HepG2 (cell line): ENCODE measurements around the gene ROBO3. TPM values are rescaled to one million over a fixed set of nuclear protein-coding genes. Genes with fewer than 3 reads are reported as not detected.
A peak's percentile ranks its signal among the peaks of the same experiment; 100 is the strongest.

Experiments
- ELF3 ChIP-seq: IDR thresholded peaks from 2 replicates; pipeline ENCODE4 v1.6.1; 2016; ENCODE audit warnings: missing genetic modification reagents, missing compliant biosample characterization
- FOXA1 ChIP-seq, 2 experiments: fragments of 450-650 bp in 1 of 2; sonication (generic) in 1 of 2; formaldehyde crosslinking in 1 of 2; IDR thresholded peaks; 2 replicates each; pipeline versions ENCODE4 v1.4.0 to v1.6.1; 2016 to 2020; ENCODE audit warnings: missing genetic modification reagents in 1 of 2
- FOXA3 ChIP-seq: IDR thresholded peaks from 2 replicates; pipeline ENCODE4 v1.6.1; 2016; ENCODE audit warnings: missing genetic modification reagents, missing compliant biosample characterization
- HNRNPL ChIP-seq: fragments of 200-400 bp; formaldehyde crosslinking; IDR thresholded peaks from 2 replicates; pipeline ENCODE4 v1.6.1; 2017; ENCODE audit warnings: mild to moderate bottlenecking, low read depth, low read length
- MEF2D ChIP-seq: sonication (generic); formaldehyde crosslinking; IDR thresholded peaks from 2 replicates; pipeline ENCODE4 v1.5.1; 2020; ENCODE audit warnings: mild to moderate bottlenecking, missing genetic modification reagents
- SIN3B ChIP-seq: fragments of 150-350 bp; IDR thresholded peaks from 2 replicates; pipeline ENCODE4 v1.6.1; 2014; ENCODE audit warnings: low read length
- ZNF7 ChIP-seq: IDR thresholded peaks from 2 replicates; pipeline ENCODE4 v1.6.1; 2016; ENCODE audit warnings: missing biosample characterization, missing genetic modification reagents
- polyA plus RNA-seq, 8 experiments: library from polyadenylated mRNA; depleted of rRNA in 3 of 8; stranded (reverse) in 7 of 8; unstranded in 1 of 8; fragments of >200 nt; fragmentation: Illumina TruSeq in 4 of 8; extraction: Trizol in 4 of 8; gene quantifications; 2 replicates each; pipeline versions ENCODE4 v1.2.1 to v1.2.3, GENCODE V29; 2011 to 2016; ENCODE audit warnings: low read depth in 4 of 8, missing spikeins in 1 of 8, mixed read lengths in 1 of 8; ENCODE audit not compliant: insufficient read depth in 1 of 8
- total RNA-seq, 5 experiments: library from RNA; depleted of rRNA; stranded (reverse); fragments of >200 nt; fragmentation: Illumina TruSeq; extraction: Trizol; gene quantifications; 2 replicates each; pipeline ENCODE4 v1.2.3, GENCODE V29; 2016; ENCODE audit warnings: low read depth in 1 of 5
- TF ChIP-seq, protein P1 (sequence below): IDR thresholded peaks from 2 replicates; pipeline ENCODE4 v1.4.0; 2020; ENCODE audit warnings: mild to moderate bottlenecking, missing genetic modification reagents
- TF ChIP-seq, protein P2 (sequence below): IDR thresholded peaks from 2 replicates; pipeline ENCODE4 v1.6.1; 2016; ENCODE audit warnings: low read depth, borderline replicate concordance
- TF ChIP-seq, protein P3 (sequence below): sonication (generic); formaldehyde crosslinking; IDR thresholded peaks from 2 replicates; pipeline ENCODE4 v1.8.0; 2022; ENCODE audit warnings: missing genetic modification reagents, mild to moderate bottlenecking, inconsistent platforms, borderline replicate concordance
- TF ChIP-seq, protein P4 (sequence below): sonication (generic); formaldehyde crosslinking; IDR thresholded peaks from 2 replicates; pipeline ENCODE4 v1.4.0; 2020; ENCODE audit warnings: mild to moderate bottlenecking, missing genetic modification reagents
- TF ChIP-seq, protein P5 (sequence below): sonication (generic); formaldehyde crosslinking; IDR thresholded peaks from 2 replicates; pipeline ENCODE4 v1.5.1; 2020; ENCODE audit warnings: missing genetic modification reagents, mild to moderate bottlenecking, borderline replicate concordance

The ROBO3 gene
- total and polyA plus RNA-seq, 2 of the 13 experiments (the other 11 are each of a cell fraction or from before 2014, with no cell fraction given), result 0.07 to 2.4 TPM

DNA sequence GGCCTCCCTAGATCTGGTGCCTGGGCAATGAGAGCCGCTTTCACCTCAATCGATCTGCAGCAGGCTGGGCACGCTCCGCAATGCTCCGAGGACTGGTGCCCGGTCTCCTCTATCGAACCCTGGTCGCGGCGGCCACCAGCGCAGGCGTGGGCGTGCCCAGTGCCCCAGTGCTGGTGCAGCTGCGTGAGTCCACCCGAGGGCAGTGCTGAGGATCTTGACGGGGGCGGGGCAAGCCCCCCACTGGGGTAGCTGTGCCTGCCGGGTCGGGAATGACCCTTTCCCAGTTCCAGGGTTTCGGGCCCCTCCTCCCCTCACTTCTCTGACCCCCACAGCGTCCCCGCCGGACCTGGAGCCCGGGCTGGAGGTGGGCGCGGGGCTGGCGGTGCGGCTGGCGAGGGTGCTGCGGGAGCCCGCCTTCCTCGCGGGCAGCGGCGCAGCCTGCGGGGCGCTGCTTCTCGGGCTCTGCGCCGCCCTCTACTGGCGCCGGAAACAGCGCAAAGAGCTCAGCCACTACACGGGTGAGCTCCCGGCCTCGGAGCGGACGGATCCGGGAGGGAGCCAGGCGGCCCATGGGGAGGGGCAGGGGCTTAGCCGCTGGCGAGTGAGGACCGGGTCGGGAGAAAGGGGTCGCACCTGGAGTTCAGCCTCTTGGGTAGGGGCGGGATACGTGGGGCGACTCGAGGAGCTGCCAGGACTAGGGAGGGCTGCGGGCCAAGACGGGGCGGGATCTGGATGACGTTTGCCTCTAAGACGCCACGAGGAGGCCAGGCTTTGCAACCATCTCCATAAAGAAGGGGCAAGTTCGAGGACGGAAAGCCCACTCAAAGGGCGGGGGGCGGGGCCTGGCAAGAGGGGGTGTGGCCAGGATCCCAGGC, 10.9 kb downstream of the ROBO3 start (continued):
- TF ChIP-seq, protein P1, sequence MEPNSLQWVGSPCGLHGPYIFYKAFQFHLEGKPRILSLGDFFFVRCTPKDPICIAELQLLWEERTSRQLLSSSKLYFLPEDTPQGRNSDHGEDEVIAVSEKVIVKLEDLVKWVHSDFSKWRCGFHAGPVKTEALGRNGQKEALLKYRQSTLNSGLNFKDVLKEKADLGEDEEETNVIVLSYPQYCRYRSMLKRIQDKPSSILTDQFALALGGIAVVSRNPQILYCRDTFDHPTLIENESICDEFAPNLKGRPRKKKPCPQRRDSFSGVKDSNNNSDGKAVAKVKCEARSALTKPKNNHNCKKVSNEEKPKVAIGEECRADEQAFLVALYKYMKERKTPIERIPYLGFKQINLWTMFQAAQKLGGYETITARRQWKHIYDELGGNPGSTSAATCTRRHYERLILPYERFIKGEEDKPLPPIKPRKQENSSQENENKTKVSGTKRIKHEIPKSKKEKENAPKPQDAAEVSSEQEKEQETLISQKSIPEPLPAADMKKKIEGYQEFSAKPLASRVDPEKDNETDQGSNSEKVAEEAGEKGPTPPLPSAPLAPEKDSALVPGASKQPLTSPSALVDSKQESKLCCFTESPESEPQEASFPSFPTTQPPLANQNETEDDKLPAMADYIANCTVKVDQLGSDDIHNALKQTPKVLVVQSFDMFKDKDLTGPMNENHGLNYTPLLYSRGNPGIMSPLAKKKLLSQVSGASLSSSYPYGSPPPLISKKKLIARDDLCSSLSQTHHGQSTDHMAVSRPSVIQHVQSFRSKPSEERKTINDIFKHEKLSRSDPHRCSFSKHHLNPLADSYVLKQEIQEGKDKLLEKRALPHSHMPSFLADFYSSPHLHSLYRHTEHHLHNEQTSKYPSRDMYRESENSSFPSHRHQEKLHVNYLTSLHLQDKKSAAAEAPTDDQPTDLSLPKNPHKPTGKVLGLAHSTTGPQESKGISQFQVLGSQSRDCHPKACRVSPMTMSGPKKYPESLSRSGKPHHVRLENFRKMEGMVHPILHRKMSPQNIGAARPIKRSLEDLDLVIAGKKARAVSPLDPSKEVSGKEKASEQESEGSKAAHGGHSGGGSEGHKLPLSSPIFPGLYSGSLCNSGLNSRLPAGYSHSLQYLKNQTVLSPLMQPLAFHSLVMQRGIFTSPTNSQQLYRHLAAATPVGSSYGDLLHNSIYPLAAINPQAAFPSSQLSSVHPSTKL (CRISPR knock-in tag), result 0 out of 2 replicates have a peak, but pooled peaks have one; percentile 13
- TF ChIP-seq, protein P2, sequence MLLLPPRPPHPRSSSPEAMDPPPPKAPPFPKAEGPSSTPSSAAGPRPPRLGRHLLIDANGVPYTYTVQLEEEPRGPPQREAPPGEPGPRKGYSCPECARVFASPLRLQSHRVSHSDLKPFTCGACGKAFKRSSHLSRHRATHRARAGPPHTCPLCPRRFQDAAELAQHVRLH (CRISPR knock-in tag), result no peak
- TF ChIP-seq SIN3B (no peak), MEF2D (no peak; the same call in 1 of the 2 replicates), FOXA1 (IDR thresholded peaks at IDR 0.05) (no peak), FOXA1 (CRISPR knock-in tag; IDR thresholded peaks at IDR 0.05) (no peak), ZNF7 (CRISPR knock-in tag) (no peak), HNRNPL (0 out of 2 replicates have a peak, but pooled peaks have one; percentile 65), FOXA3 (CRISPR knock-in tag) (peak; percentile 23; the same call in 1 of the 2 replicates), ELF3 (peak; percentile 48; the same call in 1 of the 2 replicates)
- TF ChIP-seq, protein P3, sequence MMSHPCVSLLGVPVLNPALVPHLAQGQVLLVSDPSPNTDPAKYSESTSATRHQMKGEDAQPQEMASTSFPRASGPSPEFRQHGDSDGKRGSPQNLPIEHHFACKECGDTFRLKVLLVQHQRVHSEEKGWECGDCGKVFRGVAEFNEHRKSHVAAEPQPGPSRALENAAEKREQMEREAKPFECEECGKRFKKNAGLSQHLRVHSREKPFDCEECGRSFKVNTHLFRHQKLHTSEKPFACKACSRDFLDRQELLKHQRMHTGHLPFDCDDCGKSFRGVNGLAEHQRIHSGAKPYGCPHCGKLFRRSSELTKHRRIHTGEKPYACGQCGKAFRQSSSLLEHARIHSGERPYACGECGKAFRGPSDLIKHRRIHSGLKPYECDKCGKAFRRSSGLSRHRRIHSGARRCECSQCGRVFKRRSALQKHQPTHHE (CRISPR knock-in tag), result no peak
- TF ChIP-seq, protein P4, sequence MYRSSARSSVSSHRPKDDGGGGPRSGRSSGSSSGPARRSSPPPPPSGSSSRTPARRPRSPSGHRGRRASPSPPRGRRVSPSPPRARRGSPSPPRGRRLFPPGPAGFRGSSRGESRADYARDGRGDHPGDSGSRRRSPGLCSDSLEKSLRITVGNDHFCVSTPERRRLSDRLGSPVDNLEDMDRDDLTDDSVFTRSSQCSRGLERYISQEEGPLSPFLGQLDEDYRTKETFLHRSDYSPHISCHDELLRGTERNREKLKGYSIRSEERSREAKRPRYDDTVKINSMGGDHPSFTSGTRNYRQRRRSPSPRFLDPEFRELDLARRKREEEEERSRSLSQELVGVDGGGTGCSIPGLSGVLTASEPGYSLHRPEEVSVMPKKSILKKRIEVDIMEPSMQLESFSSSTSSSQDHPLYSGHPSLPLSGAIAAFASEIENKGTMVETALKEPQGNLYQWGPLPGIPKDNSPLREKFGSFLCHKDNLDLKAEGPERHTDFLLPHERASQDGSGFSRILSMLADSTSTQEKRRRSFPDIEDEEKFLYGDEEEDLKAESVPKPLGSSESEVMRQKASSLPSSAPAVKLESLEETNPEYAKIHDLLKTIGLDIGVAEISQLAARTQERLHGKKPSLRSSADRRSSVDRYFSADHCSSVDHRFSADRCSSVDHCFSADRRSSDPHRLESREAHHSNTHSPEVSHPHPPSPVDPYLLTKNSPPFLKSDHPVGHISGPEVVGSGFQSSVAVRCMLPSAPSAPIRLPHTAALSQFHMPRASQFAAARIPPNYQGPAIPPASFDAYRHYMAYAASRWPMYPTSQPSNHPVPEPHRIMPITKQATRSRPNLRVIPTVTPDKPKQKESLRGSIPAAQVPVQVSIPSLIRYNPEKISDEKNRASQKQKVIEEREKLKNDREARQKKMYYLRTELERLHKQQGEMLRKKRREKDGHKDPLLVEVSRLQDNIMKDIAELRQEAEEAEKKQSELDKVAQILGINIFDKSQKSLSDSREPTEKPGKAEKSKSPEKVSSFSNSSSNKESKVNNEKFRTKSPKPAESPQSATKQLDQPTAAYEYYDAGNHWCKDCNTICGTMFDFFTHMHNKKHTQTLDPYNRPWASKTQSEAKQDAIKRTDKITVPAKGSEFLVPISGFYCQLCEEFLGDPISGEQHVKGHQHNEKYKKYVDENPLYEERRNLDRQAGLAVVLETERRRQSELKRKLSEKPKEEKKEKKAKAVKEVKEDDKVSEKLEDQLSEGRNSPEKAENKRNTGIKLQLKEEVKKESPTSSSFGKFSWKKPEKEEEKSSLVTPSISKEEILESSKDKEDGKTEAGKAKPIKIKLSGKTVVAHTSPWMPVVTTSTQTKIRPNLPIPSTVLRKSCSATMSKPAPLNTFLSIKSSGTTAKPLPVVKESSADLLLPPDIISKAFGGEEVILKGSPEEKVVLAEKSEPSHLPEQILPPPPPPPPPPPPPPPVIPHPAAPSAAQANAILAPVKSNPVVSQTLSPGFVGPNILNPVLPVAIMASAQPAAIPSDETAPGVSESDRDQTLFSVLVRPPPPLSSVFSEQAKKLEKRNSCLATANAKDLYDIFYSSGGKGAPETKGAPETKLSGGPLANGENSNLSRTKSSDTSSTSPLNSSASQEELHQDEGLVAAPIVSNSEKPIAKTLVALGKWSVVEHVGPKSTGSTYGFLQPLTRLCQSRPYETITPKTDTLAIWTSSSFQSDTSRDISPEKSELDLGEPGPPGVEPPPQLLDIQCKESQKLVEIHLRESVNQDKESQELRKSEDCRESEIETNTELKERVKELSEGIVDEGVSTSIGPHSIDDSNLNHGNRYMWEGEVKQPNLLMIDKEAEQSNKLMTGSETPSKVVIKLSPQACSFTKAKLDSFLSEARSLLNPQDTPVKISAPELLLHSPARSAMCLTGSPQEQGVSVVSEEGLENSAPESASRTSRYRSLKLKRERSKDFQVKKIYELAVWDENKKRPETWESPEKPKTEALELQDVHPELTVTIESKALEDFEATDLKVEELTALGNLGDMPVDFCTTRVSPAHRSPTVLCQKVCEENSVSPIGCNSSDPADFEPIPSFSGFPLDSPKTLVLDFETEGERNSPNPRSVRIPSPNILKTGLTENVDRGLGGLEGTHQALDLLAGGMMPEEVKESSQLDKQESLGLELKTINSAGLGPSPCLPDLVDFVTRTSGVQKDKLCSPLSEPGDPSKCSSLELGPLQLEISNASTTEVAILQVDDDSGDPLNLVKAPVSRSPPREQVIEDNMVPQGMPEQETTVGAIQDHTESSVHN (CRISPR knock-in tag), result no peak
- TF ChIP-seq, protein P5, sequence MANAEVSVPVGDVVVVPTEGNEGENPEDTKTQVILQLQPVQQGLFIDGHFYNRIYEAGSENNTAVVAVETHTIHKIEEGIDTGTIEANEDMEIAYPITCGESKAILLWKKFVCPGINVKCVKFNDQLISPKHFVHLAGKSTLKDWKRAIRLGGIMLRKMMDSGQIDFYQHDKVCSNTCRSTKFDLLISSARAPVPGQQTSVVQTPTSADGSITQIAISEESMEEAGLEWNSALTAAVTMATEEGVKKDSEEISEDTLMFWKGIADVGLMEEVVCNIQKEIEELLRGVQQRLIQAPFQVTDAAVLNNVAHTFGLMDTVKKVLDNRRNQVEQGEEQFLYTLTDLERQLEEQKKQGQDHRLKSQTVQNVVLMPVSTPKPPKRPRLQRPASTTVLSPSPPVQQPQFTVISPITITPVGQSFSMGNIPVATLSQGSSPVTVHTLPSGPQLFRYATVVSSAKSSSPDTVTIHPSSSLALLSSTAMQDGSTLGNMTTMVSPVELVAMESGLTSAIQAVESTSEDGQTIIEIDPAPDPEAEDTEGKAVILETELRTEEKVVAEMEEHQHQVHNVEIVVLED, result no peak
